Dorsolateral prefrontal cortex (tissue), 118 donors: ENCODE measurements around the gene NUDT16L1. TPM values are rescaled to one million over a fixed set of nuclear protein-coding genes. Genes with fewer than 3 reads are reported as not detected.

Experiments
- microRNA-seq, 43 experiments: library from miRNA; unstranded; fragments of <30 nt; microRNA quantifications; one replicate each; pipeline ENCODE4 v1.2.0, GENCODE V29; 2022
- total RNA-seq, 120 experiments: library from RNA; stranded (reverse); gene quantifications; one replicate each; pipeline versions ENCODE4 v1.2.3 to v1.2.4, GENCODE V29; 2022

The NUDT16L1 gene
- total RNA-seq, 120 experiments from 2014 or later, result 29.9 to 65.8 (median 39.8) TPM

Small RNAs within 50 kb of the gene (microRNA-seq; reads per million reads assigned to microRNA genes)
- 0 to 1.7 (median 0.56) reads per million in 43 experiments for gene MIR6769A

Other genes with a start within 250 kb of the NUDT16L1 start
- 10 to 100 TPM; 28.4 to 78.4 (median 55.8) TPM for gene NMRAL1, start 218.9 kb upstream of the NUDT16L1 start, total RNA-seq
- 100 to 1,000 TPM in 32 of 120 experiments, 10 to 100 TPM in 88; 41.9 to 120 (median 90.5) TPM for gene HMOX2, start 217.2 kb upstream of the NUDT16L1 start, total RNA-seq
- gene CDIP1, start 154.8 kb upstream of the NUDT16L1 start, total RNA-seq, result 100 to 1,000 TPM; 100 to 237 (median 186) TPM
- gene C16orf96, start 137.2 kb upstream of the NUDT16L1 start, total RNA-seq, result 1 to 10 TPM in 59 of 120 experiments, under 1 TPM in 61; 0.30 to 2.0 (median 1.00) TPM
- 10 to 100 TPM; 31.3 to 75.7 (median 43.5) TPM for gene UBALD1, start 78.7 kb upstream of the NUDT16L1 start, total RNA-seq
- 100 to 1,000 TPM in 117 of 120 experiments, 10 to 100 TPM in 3; 92.0 to 167 (median 124) TPM for gene MGRN1, start 68.7 kb upstream of the NUDT16L1 start, total RNA-seq
- 10 to 100 TPM; 28.1 to 66.1 (median 44.0) TPM for gene ANKS3, start 40.7 kb downstream of the NUDT16L1 start, total RNA-seq
- gene DNAAF8, start 41.0 kb downstream of the NUDT16L1 start, total RNA-seq, result 1 to 10 TPM in 92 of 120 experiments, under 1 TPM in 28; 0.23 to 4.7 (median 1.5) TPM
- gene ZNF500, start 73.6 kb downstream of the NUDT16L1 start, total RNA-seq, result 10 to 100 TPM; 15.4 to 45.7 (median 25.2) TPM
- gene SEPTIN12, start 94.8 kb downstream of the NUDT16L1 start, total RNA-seq, result 1 to 10 TPM in 60 of 120 experiments, under 1 TPM in 16, not detected in 44; 0.33 to 5.6 (median 1.7) TPM
- gene SMIM22, start 101.8 kb downstream of the NUDT16L1 start, total RNA-seq, result 1 to 10 TPM in 1 of 120 experiments, under 1 TPM in 1, not detected in 118; 0.78 to 1.0 TPM
- 100 to 1,000 TPM in 114 of 120 experiments, 10 to 100 TPM in 6; 92.8 to 242 (median 139) TPM for gene ROGDI, start 109.1 kb downstream of the NUDT16L1 start, total RNA-seq
- 100 to 1,000 TPM in 117 of 120 experiments, 10 to 100 TPM in 3; 91.8 to 145 (median 122) TPM for gene GLYR1, start 153.7 kb downstream of the NUDT16L1 start, total RNA-seq
- gene UBN1, start 153.9 kb downstream of the NUDT16L1 start, total RNA-seq, result 10 to 100 TPM; 21.8 to 36.9 (median 28.7) TPM
- gene PPL, start 243.6 kb downstream of the NUDT16L1 start, total RNA-seq, result 10 to 100 TPM in 115 of 120 experiments, 1 to 10 TPM in 5; 6.5 to 31.8 (median 19.5) TPM